Left renal pelvis (tissue), 4 donors: ENCODE measurements around the gene C20orf202. TPM values are rescaled to one million over a fixed set of nuclear protein-coding genes. Genes with fewer than 3 reads are reported as not detected.
A peak's percentile ranks its signal among the peaks of the same experiment; 100 is the strongest.
"Not testable (repeated sequence)": the region's sequence is repeated elsewhere in the genome, so short reads cannot be mapped to it uniquely, and the experiment has no call there.

Source experiments
- DNase-seq, 4 donors: peaks; one replicate each; pipeline ENCODE4 v3.0.0-alpha.2; 2013; ENCODE audit warnings: low read depth in 4 of 4, low spot score in 3 of 4
- polyA plus RNA-seq, 4 donors: library from polyadenylated mRNA; unstranded; fragments of 120-200 nt; gene quantifications; one replicate each; pipeline ENCODE4 v1.2.1, GENCODE V29; 2013; ENCODE audit not compliant: insufficient read length in 4 of 4

The C20orf202 gene
- polyA plus RNA-seq, 4 donors = 0.14 to 0.45 (median 0.23) TPM

GRCh38 chr20:1206366-1207148, 3.3 kb downstream of the C20orf202 start:
- DNase-seq = no peak

GRCh38 chr20:1207293-1207878, 4.1 kb downstream of the C20orf202 start:
- DNase-seq = no peak

DNA sequence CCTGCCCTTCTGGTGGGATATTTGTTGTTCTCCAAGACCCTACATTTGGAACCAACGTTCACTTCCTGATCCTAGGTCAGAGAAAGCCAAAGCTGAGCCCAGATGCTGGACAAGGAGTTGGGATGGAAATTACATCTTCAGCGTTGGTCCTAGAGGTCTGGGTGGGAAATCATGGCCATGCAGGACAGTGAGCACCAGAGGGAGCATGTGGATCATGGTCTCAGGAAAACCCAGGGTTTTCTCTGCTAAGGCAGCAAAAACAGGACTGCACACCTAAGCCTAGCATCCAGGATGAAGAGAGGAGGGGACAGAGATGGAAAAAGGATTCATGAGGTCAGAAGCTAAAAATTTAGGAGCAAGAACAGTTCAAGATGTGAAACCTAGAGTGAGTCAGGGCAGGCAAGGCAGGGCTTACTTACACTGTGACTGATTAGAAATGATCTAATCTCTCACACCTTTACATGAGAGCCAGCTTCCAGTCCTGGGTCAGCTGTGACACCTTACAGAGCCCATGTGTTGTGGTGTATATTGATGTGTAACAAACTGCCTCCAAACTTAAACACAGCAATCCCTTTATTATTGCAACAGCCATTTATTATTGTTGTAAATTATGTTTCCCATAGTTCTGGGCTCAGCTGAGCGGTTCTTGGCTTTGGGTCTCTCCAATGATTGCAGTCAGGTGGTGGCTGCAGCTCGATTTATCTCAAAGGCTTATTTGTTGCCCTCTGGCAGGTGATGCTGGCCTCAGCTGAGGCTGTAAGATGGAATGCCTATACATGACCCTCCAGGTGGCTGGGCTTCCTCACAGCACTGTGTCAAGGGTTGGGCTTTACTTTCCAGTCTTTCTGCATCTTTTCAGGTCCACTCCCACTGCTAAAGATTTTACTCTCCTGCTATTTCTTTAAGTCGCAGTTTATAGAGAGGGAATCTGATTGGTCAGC, 6.5 kb downstream of the C20orf202 start:
- no peak for DNase-seq

- DNase-seq = no peak
These were observed 7.2 kb downstream of the C20orf202 start for GRCh38 chr20:1210501-1210900.

DNA sequence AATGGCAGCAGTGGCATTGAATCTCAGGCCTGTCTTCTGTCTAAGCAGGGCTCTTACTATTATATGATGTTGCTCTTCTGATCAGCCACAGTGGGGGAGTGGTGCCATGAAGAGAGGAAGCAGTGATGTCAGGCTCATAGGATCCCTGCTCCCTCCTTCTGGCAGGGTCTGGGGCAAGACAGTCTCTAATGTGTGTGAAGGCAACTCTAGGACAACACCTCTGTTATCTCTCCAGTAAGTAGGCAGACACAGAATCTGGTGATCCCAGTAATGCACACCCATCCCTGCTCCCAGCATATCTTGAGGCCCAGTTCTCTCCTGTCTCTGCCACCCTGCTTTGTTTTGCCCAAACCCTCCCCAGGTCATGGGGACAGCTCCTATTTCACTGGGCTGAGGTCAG, 8.8 kb downstream of the C20orf202 start:
- no peak for DNase-seq

DNA sequence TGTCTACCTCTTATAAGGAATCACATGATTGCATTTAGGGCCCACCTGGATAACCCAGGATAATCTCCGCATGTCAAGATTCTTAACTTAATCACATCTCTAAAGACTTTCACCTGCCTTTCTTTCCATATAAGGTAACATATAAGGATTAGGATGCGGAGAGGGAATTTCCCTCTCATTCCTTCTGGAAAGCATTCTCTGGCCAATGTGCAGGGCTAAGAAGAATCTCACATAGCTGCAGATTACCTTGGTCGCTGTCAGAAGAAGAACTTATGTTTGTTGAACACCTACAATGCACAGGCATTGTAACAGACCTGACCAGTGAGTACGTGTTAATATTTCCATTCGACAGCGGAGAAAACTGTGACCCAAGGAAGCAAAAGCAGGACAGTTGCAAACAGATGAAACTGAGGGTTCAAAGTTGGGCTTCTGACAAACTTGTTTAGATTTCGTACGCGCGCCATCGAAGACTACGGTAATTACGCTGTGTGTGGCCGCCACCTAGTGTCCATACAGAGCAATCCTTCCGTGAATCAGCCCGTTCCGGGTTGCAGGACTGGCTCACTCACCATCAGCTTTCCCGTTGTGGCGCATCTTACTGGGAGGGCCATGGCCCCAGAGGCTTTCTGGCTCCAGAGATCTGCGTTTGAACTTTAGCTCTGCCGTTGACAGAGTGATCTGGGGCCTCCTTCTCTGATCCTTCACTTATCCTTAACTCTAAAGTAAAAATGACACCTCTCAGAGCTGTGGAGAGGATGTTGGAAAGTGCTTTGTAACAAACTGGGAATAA, 9.5 kb downstream of the C20orf202 start:
- peak in 2 of 4 donors; percentile 28 to 39 for DNase-seq

- DNase-seq = no peak
These were observed 11.6 kb downstream of the C20orf202 start for GRCh38 chr20:1214838-1215261.

- no peak for DNase-seq
These were observed 12.3 kb downstream of the C20orf202 start for GRCh38 chr20:1215386-1216170.

DNA sequence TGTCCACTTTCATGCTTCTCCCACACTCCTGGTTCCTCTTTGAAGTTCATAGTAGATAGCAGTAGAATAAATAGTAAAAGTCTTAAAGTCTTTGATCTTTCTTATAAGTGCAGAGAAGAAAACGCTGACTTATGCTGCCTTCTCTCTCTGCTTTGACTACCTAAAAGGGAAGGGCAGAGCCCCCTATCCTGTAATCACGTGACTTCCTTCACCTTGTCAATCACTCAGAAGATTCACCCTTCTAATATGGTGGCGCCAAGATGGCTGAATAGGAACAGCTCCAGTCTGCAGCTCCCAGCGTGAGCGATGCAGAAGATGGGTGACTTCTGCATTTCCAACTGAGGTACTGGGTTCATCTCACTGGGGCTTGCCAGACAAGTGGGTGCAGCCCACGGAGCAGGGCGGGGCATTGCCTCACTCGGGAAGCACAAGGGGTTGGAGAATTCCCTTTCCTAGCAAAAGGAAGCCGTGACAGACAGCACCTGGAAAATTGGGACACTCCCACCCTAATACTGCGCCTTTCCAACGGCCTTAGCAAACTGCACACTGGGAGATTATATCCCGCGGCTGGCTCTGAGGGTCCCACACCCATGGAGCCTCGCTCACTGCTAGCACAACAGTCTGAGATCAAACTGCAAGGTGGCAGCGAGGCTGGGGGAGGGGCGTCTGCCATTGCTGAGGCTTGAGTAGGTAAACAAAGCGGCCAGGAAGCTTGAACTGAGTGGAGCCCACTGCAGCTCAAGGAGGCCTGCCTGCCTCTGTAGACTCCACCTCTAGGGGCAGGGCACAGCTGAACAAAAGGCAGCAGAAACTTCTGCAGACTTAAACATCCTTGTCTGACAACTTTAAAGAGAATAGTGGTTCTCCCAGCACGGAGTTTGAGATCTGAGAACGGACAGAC, 13.5 kb downstream of the C20orf202 start:
- not testable (repeated sequence) for DNase-seq

- not testable (repeated sequence) for DNase-seq
These were observed 19.5 kb downstream of the C20orf202 start for GRCh38 chr20:1222750-1223149.

GRCh38 chr20:1224205-1224890, 21.1 kb downstream of the C20orf202 start:
- no peak for DNase-seq

DNA sequence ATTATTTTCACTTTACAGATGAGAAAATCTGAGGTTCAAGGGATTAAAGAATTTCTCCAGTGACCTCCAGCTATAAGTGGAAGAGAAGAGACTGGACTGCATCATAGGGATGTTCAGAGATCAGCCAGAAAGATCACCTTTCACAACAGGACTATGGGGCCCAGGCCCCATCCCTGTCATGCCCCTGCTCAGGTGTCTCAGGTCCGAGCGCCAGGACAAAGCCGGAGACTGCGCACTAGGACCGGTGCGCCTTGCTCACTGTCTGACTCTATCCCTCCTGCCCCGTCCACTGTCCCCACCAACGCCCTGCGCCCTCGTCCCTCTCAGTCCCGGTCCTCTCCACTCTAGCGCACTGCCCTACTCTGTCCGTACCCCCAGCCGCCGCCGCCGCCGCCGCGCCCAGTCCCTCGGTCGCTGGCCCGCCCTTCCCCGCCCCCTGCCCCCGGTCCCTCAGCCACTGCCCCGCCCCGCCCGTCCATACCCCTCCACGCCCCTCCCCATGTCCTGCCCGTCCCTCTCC, 22.1 kb downstream of the C20orf202 start:
- no peak for DNase-seq

GRCh38 chr20:1225783-1226654, 22.8 kb downstream of the C20orf202 start, which contains the start of gene RAD21L1:
TSS of gene RAD21L1 (plus strand) at chr20:1226044. CDS start at chr20:1228454, 2,410 bp downstream.
- peak in 2 of 4 donors; percentile 18 to 20 for DNase-seq

DNA sequence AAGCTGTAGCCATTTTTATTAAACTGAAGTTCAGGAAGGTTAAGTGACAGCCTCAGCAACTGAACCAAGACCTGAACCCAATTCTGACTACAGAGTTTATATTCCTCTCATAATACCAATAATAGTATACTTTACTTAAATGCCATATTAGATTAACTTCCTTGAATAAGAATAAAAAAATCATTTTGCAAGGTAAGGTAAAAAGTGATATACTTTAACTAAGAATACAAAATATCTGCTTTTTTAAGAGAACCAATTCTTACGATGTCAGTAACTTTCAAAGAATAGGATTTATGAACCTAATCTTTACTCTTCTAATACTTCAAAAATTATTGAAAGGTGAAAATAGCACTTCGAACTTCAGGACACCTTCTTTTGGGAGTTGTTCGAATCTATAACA, 26.3 kb downstream of the C20orf202 start:
- DNase-seq = no peak

- no peak for DNase-seq
These were observed 29.2 kb downstream of the C20orf202 start for GRCh38 chr20:1232286-1233111.

- DNase-seq = no peak
These were observed 37.3 kb downstream of the C20orf202 start for GRCh38 chr20:1240549-1240948.
